ENCODE results near the gene TMEM145.
"Not testable (repeated sequence)": the region's sequence is repeated elsewhere in the genome, so short reads cannot be mapped to it uniquely, and the experiment has no call there.

The TMEM145 gene

DNA sequence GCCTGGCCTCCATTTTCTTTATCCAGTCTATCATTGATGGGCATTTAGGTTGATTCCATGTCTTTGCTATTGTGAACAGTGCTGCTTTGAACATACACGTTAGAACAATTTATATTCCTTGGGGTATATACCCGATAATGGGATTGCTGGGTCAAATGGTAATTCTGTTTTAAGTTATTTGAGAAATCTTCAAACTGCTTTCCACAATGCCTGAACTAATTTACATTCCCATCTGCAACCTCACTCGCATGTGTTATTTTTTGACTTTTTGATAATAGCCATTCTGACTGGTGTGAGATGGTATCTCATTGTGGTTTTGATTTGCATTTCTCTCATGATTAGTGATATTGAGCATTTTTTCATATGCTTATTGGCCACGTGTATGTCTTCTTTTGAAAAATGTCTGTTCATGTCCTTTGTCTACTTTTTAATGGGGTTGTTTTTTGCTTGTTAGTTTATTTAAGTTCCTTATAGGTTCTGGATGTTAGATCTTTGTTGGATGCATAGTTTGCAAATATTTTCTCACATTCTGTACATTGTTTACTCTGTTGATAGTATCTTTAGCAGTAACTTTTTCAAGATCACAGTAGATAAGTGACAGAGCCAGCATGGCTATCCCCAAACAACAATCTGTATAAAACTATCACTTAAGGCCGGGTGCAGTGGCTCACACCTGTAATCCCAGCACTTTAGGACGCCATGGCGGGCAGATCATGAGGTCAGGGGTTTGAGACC is 26.2 kb downstream of the TMEM145 start:
- not testable (repeated sequence) for DNase-seq

DNA sequence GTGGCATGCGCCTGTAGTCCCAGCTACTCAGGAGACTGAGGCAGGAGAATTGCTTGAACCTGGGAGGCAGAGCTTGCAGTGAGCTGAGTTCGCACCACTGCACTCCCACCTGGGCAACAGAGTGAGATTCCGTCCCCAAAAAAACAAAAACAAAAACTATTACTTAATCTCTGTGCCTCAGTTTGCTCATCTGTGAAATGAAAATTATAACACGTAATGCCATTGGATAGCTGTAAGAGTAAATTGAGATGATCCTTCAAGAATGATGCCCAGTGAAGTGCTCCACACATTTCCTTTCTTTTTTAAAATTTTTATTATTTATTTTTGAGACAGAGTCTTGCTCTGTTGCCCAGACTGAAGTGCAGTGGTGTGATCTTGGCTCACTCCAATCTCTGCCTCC is 26.8 kb downstream of the TMEM145 start:
- not testable (repeated sequence) for DNase-seq

GRCh38 chr19:42343344-42344110 is 30.4 kb downstream of the TMEM145 start:
- DNase-seq: no peak

GRCh38 chr19:42344336-42344893 is 31.3 kb downstream of the TMEM145 start:
- no peak for DNase-seq

DNA sequence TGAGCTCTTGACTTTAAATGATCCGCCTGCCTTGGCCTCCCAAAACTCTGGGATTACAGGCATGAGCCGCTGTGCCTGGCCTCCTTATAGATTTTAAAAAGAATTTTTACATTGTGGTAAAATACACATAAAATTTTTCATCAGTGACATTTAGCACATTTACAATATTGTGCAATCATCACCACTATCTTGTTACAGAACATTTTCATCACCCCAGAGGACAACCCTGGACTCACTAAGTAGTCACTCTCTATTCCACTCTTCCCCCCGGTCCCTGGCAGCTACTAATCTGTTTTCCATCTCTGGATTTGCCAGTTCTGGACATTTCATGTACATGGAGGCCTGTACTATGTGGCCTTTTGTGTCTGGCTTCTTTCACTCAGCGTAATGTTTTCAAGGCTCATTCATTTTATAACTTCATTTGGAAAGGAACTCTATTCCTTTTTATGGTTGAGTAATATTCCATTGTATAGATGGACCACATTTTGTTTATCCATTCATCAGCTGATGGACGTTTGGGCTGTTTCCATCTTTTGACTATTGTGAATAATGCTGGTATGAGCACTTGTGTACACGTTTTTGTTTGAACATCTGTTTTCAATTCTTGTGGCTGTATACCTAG is 32.2 kb downstream of the TMEM145 start:
- DNase-seq: no peak

DNA sequence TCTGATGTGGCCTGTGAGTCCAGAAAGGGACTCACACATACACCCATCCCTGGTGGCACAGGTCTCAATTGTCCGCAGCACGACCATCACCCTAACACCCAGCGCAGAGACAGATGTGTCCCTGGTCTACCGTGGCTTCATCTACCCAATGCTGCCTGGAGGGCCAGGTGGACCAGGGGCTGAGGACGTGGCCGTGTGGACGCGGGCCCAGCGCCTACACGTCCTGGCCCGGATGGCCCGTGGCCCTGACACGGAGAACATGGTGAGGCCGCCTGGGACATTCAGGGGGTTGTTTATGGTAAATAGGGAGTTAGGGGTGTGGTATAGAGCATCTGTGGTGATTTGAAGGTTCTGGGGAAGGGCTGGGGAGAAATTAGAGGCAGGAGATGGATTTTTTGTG is 35.1 kb downstream of the TMEM145 start:
- no peak for DNase-seq

DNA sequence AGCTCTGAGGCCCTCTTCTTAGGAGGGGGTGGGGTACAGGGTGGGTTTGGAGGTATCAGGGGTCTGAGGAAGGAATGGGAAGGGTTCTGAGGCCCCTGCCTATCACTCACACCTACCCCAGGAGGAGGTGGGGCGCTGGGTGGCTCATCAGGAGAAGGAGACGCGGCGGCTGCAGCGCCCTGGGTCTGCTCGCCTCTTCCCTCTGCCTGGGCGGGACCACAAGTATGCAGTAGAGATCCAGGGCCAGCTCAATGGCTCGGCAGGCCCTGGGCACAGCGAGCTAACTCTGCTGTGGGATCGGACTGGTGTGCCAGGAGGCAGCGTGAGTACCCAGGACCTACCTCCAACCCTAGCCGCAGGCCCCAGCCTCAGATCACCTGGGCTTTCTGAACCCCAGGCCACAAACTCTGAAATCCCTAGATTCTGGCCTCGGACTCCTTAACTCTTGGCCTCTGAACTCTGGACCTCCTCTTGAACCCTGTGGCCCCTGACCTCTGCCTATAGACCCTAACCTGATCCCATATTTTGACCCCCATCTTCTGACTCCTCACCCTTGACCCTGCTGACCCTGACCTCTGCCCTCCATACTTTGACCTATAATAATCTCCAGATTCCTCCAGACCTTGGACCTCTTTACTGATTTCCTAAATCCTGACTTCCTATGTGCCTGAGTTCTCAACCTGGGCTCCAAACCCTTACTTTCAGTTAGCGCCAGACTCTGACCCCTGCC is 36.4 kb downstream of the TMEM145 start:
- no peak for DNase-seq

DNA sequence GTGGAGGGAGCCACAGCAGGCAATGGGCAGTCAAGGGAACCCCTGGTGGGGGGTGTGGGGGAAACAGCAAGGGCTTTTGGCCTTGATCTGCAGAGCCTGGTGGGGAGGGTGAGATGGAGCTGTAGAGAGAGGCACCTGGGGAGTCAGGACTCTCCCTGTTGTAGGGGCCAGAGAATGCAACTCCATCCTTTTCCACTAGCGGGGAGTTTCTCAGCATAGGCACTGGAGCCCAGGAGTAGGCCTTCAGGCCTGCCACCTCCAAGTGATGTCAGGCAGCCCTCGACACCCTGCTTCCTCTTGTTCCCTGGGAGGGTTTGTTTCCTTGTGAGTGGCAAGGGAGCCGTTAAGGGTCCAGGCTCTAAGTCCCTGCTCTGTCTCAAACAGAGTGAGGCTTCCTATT is 37.3 kb downstream of the TMEM145 start:
- no peak for DNase-seq

- no peak for DNase-seq
These were observed 38.1 kb downstream of the TMEM145 start for GRCh38 chr19:42351079-42351735.

DNA sequence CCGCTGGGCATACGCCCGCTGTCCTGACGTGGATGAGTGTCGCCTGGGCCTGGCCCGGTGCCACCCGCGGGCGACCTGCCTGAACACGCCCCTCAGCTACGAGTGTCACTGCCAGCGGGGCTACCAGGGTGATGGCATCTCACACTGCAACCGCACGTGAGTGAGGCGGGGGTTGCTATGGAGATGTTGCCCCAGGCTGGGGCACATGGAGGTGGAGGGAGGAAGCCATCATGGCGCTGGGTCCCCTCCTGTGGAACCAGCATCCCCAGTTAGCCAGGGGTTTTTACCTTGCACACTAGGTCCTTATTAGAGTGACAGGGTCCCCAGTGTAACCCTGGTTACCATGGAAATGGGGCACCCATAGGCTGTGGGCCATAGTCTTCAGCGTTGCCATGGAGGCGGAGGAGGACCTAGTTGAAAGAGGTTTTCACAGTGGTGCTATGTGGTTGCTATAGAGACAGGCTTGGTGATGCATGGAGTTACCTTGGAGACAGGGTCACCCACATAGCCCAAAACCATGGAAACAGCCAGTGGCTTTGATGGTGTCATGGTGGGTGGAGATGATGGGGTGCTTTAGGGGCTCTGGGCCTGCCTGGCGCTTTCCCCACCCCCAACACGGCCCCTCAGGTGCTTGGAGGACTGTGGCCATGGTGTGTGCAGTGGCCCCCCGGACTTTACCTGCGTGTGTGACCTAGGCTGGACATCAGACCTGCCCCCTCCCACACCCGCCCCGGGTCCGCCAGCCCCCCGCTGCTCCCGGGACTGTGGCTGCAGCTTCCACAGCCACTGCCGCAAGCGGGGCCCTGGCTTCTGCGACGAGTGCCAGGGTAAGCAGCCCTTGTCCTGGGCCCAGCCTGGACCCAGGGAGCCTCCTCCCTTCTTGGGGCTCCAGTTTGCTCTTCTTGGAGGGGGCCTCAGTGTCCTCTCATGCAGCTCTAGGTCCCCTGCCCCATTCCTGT is 39.5 kb downstream of the TMEM145 start:
- DNase-seq: peak in 1 of 2 experiments; percentile 21

- no peak for DNase-seq
These were observed 40.4 kb downstream of the TMEM145 start for GRCh38 chr19:42353341-42354015.

- no peak for DNase-seq
These were observed 42.8 kb downstream of the TMEM145 start for GRCh38 chr19:42355896-42356295.

- no peak for DNase-seq
These were observed 43.6 kb downstream of the TMEM145 start for GRCh38 chr19:42356686-42357085.

GRCh38 chr19:42357290-42357689 is 44.2 kb downstream of the TMEM145 start:
- no peak for DNase-seq

GRCh38 chr19:42360787-42361544 is 47.9 kb downstream of the TMEM145 start:
- DNase-seq: no peak

DNA sequence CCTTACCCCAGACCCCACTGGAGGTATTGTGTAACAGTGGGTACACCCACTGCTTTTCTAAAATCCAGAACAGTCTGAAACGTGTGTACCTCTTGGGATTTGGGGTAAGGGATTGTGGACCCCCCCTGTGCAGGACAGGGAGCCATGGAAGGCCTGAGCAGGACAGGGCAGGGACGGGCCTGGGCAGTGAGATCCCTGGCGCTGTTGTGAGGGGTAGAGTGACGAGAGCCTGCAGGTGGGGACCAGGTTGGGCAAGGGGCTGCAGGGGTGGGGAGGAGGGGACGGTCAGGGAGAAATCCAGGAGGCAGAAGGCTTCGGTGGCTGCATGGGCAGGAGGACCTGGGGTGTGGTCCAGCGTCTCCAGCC is 48.4 kb downstream of the TMEM145 start:
- DNase-seq: no peak

DNA sequence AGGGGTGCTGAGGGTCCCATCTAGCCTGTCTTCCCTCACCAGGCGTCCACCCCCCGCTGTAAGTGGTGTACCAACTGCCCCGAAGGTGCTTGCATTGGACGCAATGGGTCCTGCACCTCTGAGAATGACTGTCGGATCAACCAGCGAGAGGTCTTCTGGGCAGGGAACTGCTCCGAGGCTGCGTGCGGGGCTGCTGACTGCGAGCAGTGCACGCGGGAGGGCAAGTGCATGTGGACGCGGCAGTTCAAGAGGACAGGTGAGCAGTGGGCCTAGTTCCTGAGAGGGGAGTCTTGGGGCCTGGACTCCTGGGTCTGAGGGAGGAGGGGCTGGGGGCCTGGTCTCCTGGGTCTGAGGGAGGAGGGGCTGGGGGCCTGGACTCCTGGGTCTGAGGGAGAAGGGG is 49.2 kb downstream of the TMEM145 start:
- DNase-seq: no peak

GRCh38 chr19:42362891-42363440 is 49.9 kb downstream of the TMEM145 start:
- DNase-seq: no peak

- DNase-seq: no peak
These were observed 50.7 kb downstream of the TMEM145 start for GRCh38 chr19:42363614-42364346.
